Adipose tissue (tissue), 3 donors: ENCODE measurements around the gene WNT11. TPM values are rescaled to one million over a fixed set of nuclear protein-coding genes. Genes with fewer than 3 reads are reported as not detected.

Experiments
- H3K27ac ChIP-seq: one replicate; pipeline ENCODE4 v1.5.1; 2013; ENCODE audit warnings: low read depth, low read length
- WGBS, 3 donors: extraction: QIAGEN DNeasy Blood & Tissue Kit; methylation state at CpG; one replicate each; pipeline ENCODE4 v1.1.7; 2013; 5-methylcytosine and 5-hydroxymethylcytosine counted together
- polyA plus RNA-seq, 3 donors: library from polyadenylated mRNA; stranded (reverse); fragments of 200-250 nt; gene quantifications; one replicate each; pipeline ENCODE4 v1.2.3, GENCODE V29; 2013
- donor health status: healthy with polysubstance abuse.
- donor health status: Bipolar disorder and iron deficiency.
- donor health status: healthy.

WNT11 gene
- 10 to 100 TPM in 2 of 3 donors, 1 to 10 TPM in 1; 8.3 to 32.8 (median 16.5) TPM for polyA plus RNA-seq

DNA sequence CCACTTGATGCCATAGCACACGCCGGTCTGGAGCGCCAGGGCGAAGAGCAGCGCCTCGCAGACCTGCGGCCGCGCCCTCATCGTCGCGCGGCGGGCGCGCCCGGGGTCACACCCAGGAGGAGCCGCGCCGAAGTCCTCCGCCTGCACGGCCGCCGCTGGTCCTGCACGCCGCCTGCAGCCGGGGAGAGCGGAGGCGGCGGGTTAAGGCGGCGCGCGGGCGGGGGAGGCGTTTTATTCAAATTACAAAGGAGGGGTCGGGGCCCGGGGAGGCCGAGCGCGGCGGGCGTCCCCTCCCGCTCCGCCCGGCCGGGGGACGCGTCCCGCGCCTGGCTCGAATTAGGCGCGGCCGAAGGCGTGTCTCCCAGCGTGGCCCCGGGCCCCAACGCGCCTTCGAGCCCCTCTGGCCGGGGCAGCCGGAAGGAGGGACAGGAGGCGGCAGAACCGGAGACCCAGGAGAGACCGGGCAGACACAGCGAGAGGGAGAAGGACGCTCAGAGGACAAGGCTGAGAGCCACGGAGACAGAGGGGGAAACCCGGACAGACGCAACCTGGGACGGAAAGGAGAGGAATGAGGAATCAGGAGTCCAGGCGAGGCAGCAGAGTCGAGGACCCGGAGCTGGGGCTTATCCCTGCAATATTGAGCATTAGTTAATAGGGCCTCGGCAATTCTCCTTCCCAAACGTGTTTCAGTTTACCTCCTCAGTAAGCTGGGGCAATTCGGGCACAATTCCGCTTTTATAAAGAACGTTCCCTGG, at the start of gene WNT11:
WNT11 (minus strand) TSS at position 176 of the 755 bp plus-strand sequence; CDS start at position 81, 95 bp downstream.
- WGBS, 3 donors = 1 to 2% (median 1%) methylated on average over 59 to 80 of the region's 80 CpGs

DNA sequence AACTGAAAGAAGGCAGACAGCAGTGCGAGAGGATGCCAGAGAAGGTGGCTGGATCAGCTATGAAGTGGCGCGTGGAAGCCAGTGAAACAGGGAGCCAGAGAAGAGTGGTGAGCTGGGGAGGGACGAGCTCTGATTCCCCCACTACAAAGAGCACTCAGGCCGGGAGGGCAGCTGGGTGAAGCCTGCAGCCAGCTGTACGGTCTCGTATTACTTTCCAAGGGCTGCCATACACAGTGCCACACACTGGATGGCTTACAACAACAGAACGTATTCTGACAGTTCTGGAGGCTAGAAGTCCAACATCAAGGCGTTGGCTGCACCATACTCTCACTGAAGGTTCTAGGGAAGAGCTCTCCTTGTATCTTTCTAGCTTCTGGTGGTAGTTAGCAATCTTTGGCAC, 47.1 kb upstream of the WNT11 start:
- no peak overlapping the region for H3K27ac ChIP-seq
- WGBS, 3 donors = 85 to 91% (median 90%) methylated on average over 9 of the region's 9 CpGs

More for the DNA sequence above, at the start of gene WNT11:
- no peak within 1 kb of the TSS for H3K27ac ChIP-seq

DNA sequence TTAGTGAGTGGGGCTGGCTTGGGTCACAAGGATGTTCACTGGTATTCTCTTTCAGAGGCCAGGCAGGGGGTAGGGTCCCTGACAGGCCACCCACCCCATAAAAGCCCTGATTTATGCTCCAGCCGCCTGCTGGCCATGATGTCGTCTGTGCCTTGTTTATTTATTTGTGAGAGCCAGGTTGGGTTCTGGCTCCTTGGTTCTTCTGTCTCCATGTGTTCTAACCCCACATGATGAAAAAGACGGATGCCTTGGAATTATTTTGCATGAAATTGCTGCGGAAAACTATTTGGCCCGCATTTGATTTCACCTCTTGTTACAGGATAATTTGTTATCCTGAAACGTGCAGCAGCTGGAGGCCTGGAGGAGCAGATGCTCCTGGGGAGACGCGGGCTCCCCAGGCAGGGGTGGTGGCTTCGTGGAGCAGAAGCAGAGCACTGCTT, 46.3 kb upstream of the WNT11 start:
- no peak overlapping the region for H3K27ac ChIP-seq
- WGBS, 3 donors = 69 to 78% (median 78%) methylated on average over 9 of the region's 9 CpGs

DNA sequence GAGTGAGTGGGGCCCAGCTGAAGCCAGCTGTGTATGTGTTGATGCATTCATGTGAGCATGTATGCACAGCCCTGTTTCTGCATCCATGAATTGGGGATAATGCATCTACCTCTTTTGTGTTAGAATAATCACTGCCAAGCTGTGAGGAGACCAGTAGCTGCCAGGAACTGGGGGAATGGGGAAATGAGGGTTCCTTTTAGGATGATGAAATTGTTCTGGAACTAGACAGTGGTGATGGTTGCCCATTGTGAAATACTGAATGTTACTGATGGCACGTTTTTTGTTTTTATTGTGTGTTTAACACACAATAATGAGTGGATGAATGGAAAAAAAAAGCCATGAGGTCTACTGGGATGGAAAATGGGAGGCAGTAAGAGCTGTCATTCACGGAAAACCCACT, 45.3 kb upstream of the WNT11 start:
- WGBS, 3 donors = 17 to 42% (median 32%) methylated on average over 2 of the region's 2 CpGs
- peak overlapping the region; percentile 11 for H3K27ac ChIP-seq

DNA sequence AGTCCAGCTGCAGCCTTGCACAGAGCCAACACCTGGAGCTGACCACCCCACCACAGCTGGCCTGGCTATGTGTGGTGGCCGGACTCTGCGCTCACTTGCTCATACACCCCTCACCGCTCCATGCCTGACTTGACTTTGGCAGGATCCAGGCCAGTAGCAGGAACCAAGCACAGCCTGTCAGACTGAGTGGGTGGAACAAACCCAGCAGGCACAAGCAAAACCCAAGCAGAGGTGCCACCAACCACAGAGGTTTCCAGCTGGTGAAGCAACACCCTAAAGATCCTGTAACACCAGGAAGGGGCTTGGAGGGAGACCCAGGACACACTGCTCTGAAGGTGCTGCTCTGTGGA, 44.9 kb upstream of the WNT11 start:
- WGBS, 3 donors = 74 to 93% (median 85%) methylated on average over 3 of the region's 3 CpGs
- H3K27ac ChIP-seq = peak overlapping the region; percentile 11

DNA sequence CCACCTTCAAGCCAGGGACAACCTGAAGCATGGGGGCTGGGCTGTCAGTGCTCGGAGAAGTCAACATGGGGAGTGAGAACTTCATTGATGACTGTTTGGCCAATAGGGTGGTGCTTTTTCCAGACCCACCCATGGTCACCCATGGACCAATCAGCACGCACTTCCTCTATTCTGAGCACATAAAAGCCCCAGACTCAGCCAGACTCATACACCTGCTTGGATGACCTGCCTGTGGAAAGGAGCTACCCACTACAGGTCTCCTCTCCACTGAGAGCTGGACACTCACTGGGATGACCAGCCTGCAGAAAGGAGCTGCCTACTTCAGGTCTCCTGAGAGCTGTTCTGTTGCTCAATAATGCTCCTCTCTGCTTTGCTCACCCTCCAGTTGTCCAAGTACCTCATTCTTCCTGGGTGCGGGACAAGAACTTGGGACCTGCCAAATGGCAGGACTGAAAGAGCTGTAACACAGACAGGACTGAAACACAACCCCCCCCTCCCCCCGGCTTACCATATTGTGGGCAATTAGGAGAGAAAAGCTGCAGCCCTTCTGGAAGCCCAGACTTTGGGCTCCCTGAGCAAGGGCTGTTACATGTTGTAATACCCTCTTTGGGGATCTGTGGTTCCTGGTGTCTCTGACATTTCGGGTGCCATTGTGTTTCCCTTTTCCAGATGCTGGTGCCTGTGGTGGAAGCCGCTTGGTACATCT, 44.4 kb upstream of the WNT11 start:
- 65 to 95% (median 84%) methylated on average over 6 of the region's 6 CpGs for WGBS, 3 donors
- H3K27ac ChIP-seq = no peak overlapping the region

DNA sequence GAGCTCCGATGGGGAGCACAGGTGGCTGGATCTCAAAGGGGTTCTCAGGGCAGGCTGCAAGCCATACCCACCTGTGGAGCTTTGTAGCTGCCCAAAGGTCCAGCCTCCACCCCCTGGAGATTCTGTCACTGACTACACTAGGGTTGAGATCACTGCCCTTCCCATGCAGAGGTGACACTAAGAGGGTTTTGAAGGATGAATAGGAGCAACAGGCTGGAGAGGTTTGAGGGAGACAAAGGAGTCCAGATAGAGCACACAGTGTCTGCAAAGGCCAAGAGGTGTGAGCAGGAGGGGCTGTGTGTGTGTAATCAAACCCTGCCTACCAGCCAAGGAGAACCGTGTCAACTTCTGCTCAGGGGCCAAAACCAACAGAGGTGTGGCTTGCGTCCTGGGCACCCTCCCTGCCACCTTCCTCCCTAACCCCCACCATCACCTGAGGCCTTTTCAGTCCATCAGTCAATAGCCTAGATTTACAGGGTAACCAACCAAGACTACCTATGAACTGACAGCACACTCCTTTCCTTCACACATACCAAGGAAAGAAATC, 43.0 kb upstream of the WNT11 start:
- 47 to 86% (median 77%) methylated on average over 3 of the region's 3 CpGs for WGBS, 3 donors
- no peak overlapping the region for H3K27ac ChIP-seq

DNA sequence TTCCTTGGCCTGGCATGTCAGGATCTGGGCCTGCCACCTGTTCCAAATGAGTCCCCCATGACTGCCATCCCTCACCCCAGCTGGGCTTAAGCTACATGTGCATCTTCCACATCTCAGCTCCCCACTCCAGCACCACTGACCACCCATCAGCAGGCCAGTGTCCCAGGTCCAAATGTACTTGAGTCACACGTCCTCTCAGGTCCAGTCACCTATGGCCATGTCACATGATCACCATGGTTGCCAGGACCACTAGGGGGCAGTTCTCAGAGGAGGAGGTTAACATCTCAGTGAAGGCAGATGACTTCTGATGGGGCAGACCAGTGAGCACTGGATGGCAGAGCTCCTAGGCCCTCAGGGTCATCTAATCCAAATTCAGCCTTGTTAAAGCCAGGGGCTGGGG, 41.9 kb upstream of the WNT11 start:
- no peak overlapping the region for H3K27ac ChIP-seq
- 59 to 71% (median 67%) methylated on average over 1 of the region's 1 CpG for WGBS, 3 donors

DNA sequence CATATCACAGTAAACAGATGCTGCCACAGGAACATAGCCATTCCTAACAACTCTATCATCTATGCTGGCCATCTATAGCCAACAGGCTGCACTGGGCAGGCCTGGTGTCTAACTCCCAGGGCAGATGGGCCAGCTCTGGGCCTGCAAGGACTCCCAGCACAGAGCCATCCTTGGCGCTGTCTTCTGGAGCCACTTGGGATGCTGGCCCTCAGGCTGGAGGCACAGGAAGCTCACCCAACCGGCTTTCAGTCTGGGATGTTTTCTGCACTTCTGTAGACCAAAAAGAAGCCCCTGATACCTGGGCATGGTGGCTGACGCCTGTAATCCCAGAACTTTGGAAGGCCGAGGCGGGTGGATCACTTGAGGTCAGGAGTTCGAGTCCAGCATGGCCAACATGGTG, 40.8 kb upstream of the WNT11 start:
- WGBS, 3 donors = 94 to 97% (median 96%) methylated on average over 6 of the region's 6 CpGs
- H3K27ac ChIP-seq = no peak overlapping the region

DNA sequence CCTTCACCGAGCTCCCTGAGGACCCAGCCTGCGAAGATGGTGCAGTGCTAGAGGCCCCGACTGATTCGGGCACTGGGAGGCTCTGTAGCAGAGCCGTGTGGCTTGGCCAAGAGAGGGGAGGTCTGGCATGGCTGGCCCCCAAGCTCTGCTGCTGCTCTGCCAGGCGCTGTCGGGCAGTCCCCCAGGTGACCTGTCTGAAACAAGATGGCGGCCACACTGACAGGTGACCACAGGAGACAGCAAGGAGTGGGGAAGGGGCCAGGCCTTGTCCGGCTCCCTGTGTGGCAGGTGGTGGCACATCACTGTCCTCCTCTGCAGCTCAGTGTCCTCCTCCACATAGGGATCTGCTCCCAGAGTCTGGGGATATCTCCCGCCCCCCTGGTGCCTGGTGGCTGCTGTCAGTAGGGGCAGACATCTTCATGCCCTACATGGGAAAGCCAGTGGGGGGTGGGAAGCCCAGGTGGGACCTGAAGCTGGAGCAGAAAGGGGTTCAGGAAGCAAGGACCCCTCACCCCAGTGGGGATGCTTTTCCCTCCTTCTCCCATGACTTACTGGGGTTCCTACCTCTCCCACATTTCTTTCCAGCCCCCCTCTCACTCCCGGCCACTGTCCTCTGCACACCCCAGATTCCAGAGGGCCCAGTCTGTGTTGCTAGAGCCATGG, 40.1 kb upstream of the WNT11 start:
- WGBS, 3 donors = 94 to 96% (median 94%) methylated on average over 11 of the region's 11 CpGs
- H3K27ac ChIP-seq = no peak overlapping the region

DNA sequence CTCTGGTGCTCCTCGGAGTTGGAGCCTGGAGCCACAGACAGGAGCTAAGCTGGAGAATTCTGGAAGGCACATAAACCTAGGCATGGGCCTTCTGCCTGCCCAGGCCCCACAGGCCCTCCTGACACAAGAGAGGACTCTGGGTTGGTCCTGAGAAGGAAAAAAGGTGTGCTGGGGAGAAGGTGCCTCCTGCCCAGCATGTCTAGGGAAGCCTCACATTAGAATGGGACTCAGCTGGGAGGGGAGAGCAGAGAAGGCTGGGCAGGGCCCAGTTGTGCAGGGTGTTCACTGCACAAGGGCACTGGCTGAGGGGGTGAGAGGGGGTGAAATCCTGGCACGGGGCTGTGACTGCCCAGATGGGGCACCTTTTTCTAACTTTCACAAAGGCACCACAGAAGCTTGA, 39.4 kb upstream of the WNT11 start:
- no peak overlapping the region for H3K27ac ChIP-seq
- WGBS, 3 donors = 71 to 97% (median 79%) methylated on average over 2 of the region's 2 CpGs

DNA sequence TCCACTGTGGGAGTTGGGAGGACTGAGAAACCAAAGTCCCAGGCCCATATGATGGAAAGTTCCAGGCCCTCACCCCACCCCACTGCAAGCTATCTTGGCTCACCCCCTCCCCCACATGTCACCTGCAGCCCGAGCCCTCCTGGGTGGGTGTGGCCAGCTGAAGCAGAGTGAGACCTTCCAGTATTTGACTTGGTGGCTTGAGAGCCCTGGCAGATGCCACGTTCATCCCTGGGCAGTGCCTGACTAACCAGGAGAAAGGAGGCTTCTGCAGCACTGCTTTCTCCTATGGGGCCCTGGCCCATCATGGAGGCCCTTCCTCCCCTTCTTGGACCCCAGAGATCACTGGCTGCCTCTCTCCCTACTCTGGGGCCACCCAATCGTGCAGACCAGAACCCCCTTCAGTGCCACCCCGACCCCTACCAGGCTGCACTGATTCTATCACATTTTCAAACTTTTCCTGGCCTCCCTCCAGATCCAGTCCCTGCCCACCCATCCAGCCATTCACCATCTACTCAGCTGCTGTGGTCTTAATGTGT, 38.1 kb upstream of the WNT11 start:
- WGBS, 3 donors = 84 to 89% (median 87%) methylated on average over 4 of the region's 4 CpGs
- no peak overlapping the region for H3K27ac ChIP-seq

DNA sequence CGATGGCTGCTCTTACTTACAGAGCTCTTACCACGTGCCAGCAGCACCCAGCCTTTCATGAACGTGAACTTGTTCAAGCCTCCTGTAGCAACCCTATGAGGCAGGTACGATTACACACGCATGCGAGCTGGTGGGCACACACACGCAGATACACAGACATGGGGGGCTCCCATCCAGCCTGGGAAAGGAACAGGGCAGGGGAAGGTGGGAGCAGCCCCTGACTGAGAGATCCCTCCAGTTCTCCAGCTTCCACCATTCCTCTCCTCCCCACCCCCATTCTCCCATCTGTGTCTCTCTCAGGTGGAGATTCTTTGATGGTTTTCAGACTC, 37.6 kb upstream of the WNT11 start:
- H3K27ac ChIP-seq = no peak overlapping the region
- WGBS, 3 donors = 78 to 92% (median 92%) methylated on average over 7 of the region's 7 CpGs

DNA sequence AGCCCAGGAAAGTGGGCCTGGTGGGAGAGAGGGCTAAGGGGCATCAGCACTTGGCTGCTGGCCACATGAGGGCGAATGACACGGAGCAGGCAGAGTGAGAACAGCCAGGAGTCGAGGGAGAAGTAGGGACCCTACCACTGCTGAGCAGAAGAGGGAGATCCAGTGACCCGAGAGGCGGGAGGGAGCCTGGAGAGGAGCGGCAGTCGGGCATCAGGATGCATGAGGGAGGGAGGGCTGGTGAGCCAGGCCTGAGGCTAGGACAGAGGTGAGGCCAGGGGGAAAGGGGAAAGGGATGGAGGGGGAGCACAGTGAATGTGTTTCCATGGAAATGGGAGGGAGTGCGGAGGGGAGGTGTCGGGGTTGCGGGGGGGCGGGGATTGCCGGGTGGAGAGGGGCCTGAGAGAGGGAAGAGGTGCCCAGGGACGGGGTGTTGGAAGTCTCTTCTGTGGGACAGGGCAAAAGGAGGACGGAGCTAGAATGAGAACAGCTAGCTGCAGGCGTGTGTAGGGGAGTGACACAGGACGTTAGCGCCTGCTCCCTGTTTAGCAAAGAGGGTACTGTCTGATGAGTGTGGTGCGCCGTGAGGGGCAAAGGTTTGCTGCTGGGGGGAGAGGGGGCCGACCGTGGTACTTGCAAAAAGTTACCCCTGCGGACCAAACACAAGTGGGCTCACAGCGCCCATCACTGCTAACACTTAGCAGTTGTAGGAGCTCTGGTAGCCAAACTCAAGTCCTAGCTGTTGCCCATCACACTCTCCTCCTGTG, 37.1 kb upstream of the WNT11 start:
- no peak overlapping the region for H3K27ac ChIP-seq
- WGBS, 3 donors = 55 to 67% (median 58%) methylated on average over 22 to 23 of the region's 23 CpGs

DNA sequence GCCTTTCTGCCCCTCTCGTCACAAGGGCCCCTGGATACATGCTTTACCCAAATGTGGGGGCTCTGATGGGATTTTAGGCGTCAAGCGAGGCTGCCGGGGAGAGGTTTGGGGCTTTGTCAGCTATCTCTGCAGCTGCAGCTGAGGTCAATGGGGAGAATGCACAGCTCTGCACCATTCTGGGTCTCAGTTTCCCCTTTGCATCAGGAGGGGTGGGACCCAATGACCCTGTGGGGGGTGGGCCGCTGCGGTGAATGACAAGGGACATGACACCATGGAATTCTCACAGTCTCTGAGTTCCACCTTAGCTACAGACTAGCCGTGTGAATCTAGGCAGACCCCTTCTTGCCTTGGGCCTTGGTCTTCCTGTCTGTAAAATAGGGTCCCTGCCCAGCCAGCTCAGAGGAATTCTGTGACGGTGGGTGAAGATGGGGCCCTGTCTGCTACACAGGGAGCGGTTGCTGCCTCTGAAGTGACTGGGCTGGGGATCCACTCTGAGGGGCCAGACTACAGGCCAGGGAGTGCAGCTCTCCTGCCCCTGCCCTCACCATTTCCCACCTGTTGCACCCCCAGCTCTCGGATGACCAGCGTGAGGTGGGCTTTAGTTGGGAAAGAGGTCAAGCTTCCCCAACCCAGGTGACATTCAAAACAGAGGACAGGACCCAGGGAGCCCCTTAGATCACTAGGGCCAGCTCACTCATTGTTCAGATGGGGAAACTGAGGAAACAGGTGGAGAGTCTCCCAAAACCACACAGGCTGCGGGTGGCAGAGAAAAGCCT, 35.9 kb upstream of the WNT11 start:
- 92 to 97% (median 94%) methylated on average over 12 of the region's 12 CpGs for WGBS, 3 donors
- no peak overlapping the region for H3K27ac ChIP-seq

DNA sequence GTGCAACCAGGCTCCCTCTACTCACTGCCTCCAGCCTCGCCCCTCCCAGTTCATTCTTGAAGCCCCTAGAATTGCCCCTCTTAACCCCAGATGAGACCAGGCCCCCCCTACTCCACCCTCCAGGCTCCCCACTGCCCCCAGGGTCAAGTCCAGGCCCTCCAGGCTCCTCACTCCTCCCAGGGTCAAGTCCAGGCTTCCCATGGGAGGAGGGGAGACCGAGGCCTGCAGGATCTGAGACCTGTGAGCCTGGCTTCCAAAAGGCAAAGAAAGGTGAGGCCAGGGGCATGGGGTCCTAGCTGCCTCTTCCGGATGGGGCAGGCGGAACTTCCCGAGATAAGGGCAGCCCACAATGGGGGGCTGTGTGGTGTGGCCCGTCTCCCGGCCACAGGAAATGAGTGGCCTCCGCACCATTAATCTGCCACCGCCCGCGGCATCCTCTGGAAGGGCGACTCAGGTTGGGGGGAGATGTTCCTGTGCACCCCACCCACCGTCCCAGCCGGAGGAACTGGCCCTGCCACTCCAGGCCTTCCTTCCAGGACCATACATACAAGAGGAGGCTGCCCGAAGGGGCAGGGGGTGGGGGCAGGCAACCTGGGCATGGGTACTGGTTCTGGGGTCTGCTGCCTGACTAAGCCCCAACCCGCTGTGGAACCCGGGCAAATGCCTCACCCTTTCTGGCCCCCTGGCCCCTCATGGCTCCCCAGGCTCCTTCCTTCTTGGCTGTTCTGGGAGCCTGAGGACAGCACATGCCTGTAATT, 35.1 kb upstream of the WNT11 start:
- 80 to 89% (median 83%) methylated on average over 15 to 17 of the region's 17 CpGs for WGBS, 3 donors
- H3K27ac ChIP-seq = no peak overlapping the region

DNA sequence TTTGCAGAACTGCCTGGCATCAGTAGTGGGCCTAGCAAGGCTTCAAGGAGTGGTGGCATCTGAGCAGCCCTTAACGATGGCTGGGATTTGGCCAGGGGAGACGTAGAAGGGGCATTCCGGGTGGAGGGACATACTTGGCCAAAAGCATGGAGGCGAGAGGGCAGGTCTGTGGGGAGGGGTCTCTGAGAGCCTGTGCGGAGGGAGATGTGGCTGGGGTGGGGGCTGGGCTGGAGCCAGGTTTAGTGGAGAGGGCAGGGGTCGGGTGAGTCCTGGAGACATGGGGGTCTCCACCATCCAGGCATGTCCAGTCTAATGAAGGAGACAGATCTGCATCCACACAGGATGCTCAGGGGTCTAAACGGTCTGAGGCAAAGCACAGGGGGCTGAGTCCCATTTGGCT, 34.4 kb upstream of the WNT11 start:
- H3K27ac ChIP-seq = no peak overlapping the region
- 92 to 94% (median 92%) methylated on average over 7 of the region's 7 CpGs for WGBS, 3 donors
